ENCODE measurements around the gene ZNF213. TPM values are rescaled to one million over a fixed set of nuclear protein-coding genes. Genes with fewer than 3 reads are reported as not detected.

The ZNF213 gene
- total RNA-seq, 1 donor from 2014 or later, result 10.2 TPM

- intact Hi-C loops (cut with DNase I), result no loop called here
- H3K27me3 ChIP-seq (ENCODE audit: low read depth), result no peaks in the 10 kb centered on the region
- no peak overlapping the region for H3K27ac ChIP-seq
- H3K9me3 ChIP-seq, result no peaks in the 10 kb centered on the region
- peaks cover 17% of the 10 kb centered on the region for H3K4me1 ChIP-seq
- ATAC-seq (no peak), DNase-seq (no peak)
- TF ChIP-seq CTCF (IDR thresholded peaks at IDR 0.05), result no peak
- H3K4me3 ChIP-seq, result no peak overlapping the region
- H3K36me3 ChIP-seq, result peaks cover 56% of the 10 kb centered on the region
Measured at GRCh38 chr16:3118204-3118790, 16.5 kb upstream of the ZNF213 start.

- Histone ChIP-seq H3K4me1 (peaks cover 17% of the 10 kb centered on the region), H3K27me3 (ENCODE audit: low read depth) (no peaks in the 10 kb centered on the region), H3K36me3 (peaks cover 56% of the 10 kb centered on the region), H3K27ac (no peak overlapping the region), H3K9me3 (no peaks in the 10 kb centered on the region), H3K4me3 (no peak overlapping the region)
- intact Hi-C loops (cut with DNase I), result no loop called here
- TF ChIP-seq CTCF (IDR thresholded peaks at IDR 0.05), result no peak
- no peak for ATAC-seq
- DNase-seq, result no peak
Measured at GRCh38 chr16:3118846-3119245, 16.0 kb upstream of the ZNF213 start.

- ATAC-seq, result no peak
- no peaks in the 10 kb centered on the region for H3K9me3 ChIP-seq
- H3K27me3 ChIP-seq (ENCODE audit: low read depth), result no peaks in the 10 kb centered on the region
- DNase-seq, result no peak
- H3K27ac ChIP-seq, result no peak overlapping the region
- intact Hi-C loops (cut with DNase I), result no loop called here
- peaks cover 56% of the 10 kb centered on the region for H3K36me3 ChIP-seq
- no peak overlapping the region for H3K4me3 ChIP-seq
- H3K4me1 ChIP-seq, result peaks cover 15% of the 10 kb centered on the region
- no peak for TF ChIP-seq CTCF (IDR thresholded peaks at IDR 0.05)
Measured at GRCh38 chr16:3119286-3119685, 15.5 kb upstream of the ZNF213 start.

GRCh38 chr16:3119701-3120408, 15.0 kb upstream of the ZNF213 start:
- intact Hi-C loops (cut with DNase I), result no loop called here
- H3K27ac ChIP-seq, result no peak overlapping the region
- H3K4me3 ChIP-seq, result no peak overlapping the region
- TF ChIP-seq CTCF (IDR thresholded peaks at IDR 0.05), result no peak
- DNase-seq (no peak), ATAC-seq (no peak)
- H3K36me3 ChIP-seq, result peaks cover 55% of the 10 kb centered on the region
- no peaks in the 10 kb centered on the region for H3K27me3 ChIP-seq (ENCODE audit: low read depth)
- H3K4me1 ChIP-seq, result peaks cover 12% of the 10 kb centered on the region
- H3K9me3 ChIP-seq, result no peaks in the 10 kb centered on the region

- ATAC-seq (no peak), DNase-seq (no peak)
- Histone ChIP-seq H3K4me1 (peaks cover 18% of the 10 kb centered on the region), H3K27me3 (ENCODE audit: low read depth) (no peaks in the 10 kb centered on the region), H3K4me3 (no peak overlapping the region), H3K36me3 (peaks cover 51% of the 10 kb centered on the region), H3K27ac (no peak overlapping the region), H3K9me3 (no peaks in the 10 kb centered on the region)
- TF ChIP-seq CTCF (IDR thresholded peaks at IDR 0.05), result no peak
- intact Hi-C loops (cut with DNase I), result no loop called here
Measured at GRCh38 chr16:3120435-3120834, 14.4 kb upstream of the ZNF213 start.
